NCI-H446 (cell line): ENCODE data around the gene FILIP1.

Experiments used
- DNase-seq, 2 experiments: peaks; one replicate each; lab custom pipeline; 2025; lab: John Stamatoyannopoulos, UW

FILIP1 gene

DNA sequence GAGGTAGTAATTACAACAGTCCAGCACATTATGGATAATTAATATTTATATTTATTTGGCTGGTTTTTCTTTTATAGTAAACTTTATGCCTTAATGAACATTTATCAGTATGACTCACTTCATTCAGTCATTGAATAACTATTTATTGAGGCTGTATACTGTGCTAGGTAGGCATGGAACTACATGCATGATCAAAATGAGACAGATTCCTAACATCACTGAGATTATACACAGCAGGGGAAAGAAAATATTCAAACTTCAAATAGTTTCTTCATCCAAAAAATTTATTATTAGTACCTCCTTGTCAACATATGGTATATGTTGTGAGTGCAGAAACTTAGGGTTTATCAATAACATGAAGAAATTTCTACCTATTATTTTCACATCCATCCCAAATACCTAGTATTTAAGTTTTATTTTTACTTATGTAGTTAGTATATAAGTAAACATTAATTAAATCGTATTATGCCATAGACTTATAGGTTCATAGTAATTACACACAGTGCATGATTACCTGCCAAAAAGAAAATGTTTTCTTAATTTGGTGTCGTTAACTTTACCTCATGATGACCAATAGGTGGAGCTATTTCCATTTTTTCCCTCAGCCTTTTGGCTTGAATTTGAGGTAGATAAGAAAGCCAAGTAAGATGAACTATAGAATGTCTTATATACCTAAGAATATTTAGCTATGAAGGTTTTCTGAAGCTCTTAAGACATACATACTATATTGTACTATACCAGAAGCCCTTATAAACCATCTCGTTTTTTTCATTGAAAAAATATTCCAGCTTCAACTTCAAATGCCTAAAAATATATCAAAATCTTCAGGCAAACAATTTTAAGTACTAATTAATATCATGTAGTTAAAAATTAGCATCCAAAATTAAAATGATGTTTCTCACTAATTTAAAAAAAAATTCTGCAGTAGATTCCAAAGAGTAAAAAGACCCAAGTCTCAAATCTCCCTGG, 196.5 kb downstream of the FILIP1 start:
- peak; percentile 37 to 59 for DNase-seq

DNA sequence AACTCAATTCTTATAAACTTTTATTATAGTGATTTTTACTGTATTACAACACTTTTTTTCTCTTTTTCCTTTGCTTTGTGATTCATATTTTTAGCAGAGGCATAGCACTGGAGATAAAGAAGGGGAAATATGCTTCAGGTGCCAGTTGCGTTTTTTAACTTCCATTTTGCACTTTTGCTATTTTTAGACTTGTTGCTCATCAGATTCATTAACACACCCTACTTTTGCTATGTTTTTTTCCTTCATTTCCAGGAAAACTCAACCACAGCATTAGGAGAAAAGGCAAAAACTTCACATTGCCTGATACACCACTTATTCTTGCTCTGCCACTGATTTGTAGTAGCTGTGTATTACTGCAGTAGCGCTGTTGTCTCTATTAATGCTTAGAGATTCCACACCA, 201.0 kb downstream of the FILIP1 start:
- no peak for DNase-seq

DNA sequence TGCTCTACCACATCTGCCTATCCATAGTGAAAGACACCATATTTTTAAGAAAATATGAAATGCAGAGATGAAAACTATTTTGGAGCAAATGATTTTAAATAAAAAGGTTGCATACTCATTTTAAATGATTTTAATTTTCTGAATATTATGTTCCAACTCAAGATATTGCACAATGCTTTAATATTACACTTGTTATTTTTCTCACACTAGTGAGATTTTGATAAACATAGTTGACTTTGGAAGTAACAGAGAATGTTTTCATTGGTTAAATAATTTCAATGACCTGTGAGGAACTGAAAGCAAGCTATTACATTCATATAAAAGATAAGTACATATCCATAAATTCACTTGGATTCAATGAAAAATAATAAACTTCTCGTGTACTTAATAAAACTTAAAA, 201.9 kb downstream of the FILIP1 start:
- DNase-seq = no peak

DNA sequence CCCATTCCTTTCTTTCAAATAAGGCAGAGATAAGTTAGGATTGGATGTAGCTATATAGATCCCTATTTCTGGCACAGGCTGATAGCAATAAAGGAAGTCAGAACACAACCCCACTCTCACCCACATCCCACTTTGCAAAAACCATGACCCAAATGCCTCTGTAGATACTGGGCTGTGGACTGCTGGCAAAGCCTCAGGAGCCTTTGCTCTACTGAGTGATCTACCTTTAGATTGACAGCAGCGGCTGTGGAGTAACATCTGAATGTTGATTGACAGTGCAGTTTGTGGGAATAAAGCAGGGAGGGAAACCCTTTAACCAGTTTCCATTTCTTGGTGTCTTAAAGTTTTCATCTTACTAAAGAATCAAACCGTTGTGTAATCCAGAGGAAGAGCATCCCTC, 202.3 kb downstream of the FILIP1 start:
- no peak for DNase-seq

DNA sequence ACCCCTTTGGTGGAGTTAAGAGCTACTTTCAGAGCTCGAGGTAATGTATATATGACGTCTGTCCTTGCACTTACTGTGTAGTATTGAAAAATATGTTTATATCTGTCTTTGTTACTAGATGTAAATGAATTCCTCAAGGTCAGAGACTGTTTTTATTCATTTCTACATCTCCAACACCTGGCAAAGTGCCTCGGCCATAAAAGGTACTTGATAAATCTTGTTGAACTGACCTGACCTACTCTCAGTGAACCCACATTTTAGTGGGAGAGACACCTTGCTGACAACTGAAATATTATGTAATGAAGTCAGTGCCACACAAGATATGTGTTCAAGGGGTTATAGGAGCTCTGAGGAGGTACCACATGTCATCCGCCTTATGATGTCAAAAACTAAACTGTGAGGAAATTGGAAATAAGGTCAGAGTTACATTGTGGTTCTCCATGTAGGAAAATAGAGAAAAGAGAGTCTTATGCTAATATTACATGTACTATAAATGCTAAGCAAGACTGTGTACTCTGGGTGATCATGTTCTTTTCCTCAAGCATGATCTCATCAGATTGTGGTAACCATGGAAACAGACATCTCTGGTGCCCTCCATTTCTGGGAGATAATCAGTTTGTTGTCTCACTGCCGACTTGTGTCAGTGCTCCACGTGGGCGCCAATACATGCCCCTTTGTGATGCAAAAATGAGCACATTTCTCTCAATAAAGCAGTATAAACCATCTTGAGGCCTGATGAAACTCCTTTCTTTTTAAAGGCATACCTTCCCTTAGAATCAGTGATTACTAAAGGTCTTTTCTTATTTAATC, 203.3 kb downstream of the FILIP1 start:
- no peak for DNase-seq

DNA sequence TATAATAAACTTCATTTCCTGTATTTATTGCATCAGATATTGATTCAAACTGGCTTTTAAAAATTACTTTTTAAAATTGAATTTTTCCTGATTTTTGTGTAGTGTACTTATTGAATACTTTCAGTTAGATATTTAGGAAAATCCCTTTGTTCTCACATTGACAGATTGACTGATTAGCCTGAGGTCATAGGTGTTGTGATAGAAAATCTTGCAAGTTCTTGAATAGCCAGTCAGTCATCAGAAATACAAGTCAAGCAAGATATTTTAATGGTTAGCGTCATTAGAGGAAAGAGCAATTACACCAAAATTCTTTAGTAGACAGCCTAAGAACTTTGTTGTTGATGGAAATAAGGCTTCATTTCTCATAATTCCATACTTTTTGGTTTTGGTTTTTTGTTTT, 205.6 kb downstream of the FILIP1 start:
- DNase-seq = no peak

DNA sequence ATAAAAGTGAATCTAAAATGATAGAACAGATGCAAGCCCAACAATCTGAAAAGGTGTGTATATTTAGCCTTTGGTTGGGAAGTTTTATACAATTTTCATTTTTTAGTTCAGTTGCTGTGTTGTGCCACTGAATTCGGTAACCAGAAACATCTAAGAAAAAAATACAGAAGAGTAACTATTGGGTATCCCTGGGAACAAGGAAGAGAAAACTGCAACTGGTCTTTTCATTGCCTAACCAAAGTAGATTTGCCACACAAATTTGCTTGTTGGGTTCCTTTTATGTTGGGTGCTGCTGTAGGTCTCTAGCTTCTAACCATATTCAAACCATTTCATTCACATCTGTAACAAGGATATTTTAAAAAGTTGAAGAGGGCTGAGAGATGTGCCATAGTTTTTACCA, 206.2 kb downstream of the FILIP1 start:
- no peak for DNase-seq

DNA sequence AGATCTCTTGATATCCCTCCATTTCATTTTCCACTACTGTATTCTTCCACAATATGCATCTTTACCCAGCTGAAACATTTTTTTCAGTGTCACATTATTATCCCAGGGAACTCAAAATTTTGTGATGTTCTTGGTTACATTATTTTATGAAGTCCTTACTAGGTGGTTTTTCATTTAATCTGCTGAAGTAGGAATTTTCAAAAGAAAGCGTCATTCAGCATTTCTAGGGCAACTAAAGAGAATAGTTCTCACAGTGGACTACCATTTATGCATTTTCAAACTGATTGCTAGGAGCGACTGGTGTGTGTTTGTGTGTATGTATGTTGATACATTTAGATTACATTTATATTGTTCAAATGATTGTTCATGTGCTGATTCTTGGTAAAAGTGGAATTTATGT, 206.6 kb downstream of the FILIP1 start:
- no peak for DNase-seq

DNA sequence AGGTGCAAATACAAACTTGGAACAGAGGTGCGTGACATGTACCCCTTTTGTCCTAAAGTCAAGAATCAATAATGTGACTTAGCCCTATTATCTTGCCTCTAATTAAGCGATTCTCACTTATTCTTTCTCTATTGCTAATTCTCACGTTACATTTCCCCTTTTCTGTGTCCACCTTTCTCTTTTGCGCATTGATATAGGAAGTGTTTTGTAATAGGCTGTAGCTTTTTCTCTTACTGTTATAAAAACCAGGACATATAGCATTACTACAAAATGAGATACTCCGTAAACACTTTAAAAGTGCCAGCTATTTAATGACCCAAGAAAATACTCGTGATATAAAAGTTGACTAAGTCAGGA, 208.3 kb downstream of the FILIP1 start:
- no peak for DNase-seq

DNA sequence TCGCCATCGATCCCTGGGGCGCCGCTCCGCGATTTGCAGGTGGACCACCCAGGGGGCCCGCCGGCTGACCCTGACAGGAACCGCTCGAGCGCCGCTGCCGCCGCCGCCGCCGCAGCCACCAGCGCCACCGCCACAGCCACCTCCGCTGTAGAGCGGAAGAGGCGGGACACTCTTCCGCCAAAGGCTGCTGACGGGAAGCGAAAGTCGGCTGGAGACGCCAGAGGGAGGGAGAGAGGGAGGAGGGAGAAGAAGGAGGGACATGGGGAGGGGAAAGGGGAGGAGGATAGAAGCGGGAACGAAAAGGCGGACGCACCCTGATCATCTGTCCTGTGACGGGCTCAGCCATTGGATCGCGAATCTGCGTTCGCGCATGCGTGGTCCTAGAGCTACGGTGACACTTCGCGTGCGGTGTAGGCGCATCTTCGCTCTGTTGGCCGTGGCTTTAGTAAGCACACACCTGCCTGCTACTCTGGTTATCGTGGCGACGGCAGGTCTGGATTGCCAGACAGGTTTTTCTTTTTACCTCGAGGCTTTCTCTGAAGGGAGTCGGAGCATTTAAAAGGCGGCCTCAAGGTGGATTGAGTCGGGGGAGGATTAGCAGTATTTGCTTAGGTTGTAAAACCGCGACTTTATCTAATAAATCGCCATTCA, 208.8 kb downstream of the FILIP1 start, which contains the start of gene TMEM30A:
TSS of gene TMEM30A (minus strand) at position 161 of the 651 bp plus-strand sequence. CDS start at position 7, 154 bp downstream.
- DNase-seq = peak; percentile 94 to 95

DNA sequence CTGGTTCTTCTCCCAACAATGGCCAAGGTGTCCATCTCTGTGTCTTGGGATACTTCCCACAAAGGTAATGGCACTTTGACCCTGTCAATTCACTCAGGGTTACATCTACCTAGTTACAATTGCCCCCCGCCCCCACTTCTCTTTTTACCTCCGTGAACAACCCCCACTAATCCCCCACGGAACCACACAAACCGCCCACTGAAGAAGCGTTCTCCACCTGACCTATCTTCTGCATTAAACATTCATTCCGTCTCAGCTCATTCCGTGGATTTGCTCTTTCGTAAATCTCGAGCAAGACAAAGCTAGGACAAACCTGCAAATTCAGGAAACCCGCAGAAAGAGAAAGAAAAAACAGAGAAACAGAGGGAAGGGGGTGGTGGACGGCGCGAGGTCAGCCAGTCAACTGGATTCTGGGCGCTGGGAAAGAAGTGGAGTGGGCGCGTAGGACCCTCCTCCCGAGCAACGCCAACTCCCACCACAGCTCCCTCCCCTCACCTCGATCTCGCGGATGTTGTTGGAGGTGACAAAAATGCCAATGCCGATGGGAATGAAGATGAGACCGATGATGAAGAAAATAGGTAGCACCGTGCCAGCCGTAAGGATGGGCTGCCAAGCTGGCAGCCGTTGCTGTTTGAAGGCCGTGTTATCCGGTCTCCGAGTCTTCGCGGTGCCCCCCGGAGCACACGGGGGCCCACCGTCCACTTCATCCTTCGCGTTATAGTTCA, 209.5 kb downstream of the FILIP1 start:
- no peak for DNase-seq

DNA sequence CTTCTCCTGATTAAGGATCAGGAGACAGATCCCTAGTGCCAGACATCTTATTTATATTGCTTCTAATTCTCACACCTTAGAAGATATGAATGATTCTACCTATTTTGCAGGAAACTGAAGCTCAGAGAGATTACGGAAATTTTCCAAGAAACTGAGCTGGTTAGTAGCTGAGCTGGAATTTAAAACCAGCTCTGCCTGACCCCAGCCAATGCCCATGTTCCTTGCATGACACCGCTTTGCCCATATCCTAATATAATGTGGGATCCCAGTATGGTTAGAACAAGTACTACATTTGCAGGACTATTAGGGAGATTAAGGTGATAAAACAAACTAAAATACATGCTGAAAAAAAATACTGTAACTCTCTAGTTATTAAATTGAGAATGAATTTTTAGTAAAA, 210.9 kb downstream of the FILIP1 start:
- DNase-seq = no peak

DNA sequence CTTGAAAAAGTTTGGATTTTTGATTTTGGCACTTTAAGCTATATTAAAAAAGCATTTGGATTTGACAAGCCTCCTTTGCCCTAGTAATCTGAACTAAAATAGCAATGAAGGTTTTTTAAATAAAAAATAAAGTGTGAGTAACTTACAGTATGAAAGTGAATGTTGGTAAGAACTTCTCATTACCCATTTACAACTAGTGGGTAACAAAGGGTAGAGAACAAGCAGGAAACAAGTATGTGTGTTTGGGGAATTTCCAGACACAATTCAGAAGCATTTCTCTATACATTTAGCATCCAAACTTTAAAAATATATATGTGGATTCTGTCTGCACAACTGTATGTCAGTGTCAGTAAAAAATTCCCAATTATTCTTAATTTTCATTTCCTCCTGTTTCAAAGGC, 211.9 kb downstream of the FILIP1 start:
- DNase-seq = no peak

DNA sequence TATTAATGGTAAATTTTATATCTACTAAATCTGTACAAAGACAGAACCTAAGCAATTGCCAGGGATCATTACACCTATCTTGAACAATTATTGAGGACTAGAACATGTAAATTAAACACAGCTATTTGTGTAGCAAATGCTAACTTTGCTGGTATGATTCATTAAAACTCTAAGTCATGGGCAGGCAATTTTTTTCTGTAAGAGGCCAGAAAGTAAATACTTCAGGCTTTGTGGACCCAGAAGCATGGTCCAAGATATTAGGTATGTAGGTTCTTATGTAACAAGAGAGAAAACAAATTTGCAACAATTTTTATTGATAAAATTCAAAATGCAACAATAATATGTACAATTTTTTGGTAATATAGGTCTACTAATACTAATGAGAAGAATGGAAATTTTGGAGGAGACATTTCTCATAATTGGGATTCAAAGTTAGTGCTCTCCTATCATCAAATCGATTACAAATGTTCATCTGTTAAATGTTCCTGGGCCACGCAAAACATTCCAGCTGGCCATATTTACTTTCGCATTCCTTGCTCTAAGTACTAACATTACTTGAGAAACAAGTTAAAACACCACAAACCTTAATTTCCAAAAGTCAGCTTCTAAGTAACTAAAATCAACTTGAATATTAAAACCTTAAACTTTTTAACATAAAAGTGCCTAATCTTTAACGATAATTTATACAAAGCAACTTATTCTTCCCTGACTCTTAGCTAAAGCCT, 213.3 kb downstream of the FILIP1 start:
- no peak for DNase-seq

DNA sequence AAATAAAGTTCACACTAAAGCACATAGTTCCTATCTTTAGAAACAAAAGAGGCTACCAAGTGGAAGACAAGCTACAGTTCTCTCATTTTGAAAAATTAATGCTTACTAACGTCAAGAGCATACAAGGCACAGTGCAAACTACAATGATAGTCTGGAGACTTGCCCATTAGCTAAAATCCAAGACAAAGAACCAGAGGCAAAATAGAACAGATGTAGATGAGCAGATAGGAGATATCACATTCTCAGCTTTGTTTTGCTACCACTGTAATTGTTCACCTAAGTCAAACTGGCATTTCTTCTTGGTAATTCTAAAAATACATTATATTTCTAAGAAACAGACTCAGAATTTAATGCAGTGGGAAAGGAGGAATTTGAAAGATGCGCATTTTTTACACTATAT, 214.2 kb downstream of the FILIP1 start:
- DNase-seq = no peak

DNA sequence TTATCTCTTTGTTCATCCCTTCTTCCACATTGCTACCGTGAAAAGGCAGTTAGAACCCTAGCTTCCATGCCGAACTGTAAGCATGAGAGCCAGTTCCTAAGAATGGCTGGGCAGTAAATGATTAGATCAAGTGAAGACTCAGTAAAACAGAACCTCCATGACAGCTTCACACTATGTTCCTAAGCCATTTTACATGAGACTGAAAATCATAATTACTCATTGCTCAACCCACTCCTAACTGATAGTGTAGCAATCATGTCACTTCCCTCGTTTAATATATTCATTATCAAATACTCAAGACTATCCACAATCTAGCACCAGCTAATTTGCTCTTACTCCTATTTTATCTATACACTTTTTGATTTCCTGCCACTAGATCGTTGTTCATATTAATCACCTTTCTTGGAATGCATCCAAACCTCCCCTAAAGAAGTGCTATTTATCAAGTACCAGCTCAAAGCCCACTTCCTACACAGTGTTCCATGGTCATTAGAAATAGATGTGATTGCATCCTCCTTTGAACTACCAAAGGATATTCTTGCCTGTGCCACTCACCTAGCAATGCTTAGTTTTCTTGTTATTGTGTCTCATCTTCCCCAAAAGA, 215.0 kb downstream of the FILIP1 start:
- DNase-seq = no peak

DNA sequence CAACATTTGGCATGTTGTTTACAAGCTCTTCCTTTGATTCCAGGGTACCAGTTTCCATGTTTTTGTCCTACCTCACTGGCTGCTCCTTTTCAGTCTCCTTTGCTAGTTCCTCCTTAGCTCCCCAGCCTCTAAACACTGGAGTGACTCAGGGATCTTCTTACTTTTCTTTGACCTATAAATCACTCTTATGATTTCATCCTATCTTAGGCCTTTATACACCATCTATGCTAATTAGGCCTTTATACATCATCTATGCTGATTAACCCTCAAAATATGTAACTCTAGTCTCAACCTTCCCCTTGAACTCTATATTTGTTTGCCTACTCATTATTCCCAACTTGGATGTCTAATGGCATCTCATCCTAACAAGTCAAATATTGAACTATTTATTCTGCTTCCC, 218.5 kb downstream of the FILIP1 start:
- DNase-seq = no peak

DNA sequence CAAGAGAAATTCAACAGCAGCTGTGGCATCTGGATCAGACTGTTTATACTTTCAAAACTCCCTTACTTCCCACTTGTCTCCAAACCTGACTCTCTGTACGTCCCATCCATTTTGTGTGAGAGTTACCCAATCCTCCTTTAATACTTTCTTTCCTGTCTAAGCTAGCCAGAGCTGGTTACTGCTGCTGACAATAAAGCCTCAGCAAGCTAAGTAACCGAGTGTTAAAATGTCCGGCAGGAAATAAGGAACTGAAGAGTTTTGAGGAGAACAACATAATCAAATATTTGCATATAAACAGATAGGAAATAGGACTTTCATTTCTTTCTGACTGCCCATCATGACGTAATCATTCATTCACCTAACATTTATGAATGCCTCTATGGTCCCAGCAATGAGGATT, 220.6 kb downstream of the FILIP1 start:
- DNase-seq = no peak

DNA sequence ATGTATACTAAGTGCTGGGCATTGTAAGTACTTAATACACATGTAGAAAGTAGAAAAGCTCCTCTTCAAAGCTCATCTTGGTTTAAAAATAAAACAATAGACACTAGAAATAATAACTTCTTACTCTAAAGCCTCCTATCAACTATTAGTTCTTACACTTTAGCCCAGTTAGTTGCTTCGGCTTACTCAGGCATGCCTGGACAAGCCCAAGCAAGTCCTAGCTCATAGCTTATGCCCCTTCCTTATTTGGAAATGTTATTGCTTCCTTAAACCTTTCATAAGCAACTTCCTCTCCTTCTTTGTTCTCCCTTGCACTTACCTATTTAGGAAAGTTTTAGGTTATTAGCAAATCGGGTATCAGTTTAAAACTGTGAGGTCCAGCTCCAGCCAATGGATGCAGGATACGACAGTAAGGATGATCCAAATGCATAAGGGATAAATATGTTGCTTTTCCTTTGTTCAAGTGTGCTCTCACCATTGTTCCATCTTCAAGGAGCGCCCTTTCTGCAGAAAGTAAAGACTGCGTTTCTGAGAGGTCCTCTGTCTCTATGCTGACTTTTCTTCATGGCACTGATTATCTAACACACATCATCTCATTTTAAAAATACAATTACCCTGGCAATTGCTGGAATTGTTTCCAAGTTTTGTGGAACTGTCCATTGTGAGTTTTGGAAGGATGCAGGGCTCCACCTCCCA, 221.3 kb downstream of the FILIP1 start:
- DNase-seq = no peak

DNA sequence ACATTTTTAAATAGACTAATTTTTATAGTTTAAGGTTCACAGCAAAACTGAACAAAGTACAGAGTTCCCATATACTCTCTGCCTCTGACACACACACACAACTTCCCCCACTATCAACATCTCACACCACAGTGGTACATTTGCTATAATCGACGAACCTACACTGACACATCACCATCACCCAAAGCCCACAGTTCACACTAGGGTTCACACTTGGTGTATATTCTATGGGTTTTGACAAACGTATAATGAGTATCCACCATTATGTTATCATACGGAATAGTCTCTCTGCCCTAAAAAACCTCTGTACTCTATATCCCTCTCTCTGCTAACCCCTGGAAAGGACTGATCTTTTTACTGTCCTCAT, 224.6 kb downstream of the FILIP1 start:
- DNase-seq = no peak
